ENCODE data around the gene SPNS3.

SPNS3 gene

DNA sequence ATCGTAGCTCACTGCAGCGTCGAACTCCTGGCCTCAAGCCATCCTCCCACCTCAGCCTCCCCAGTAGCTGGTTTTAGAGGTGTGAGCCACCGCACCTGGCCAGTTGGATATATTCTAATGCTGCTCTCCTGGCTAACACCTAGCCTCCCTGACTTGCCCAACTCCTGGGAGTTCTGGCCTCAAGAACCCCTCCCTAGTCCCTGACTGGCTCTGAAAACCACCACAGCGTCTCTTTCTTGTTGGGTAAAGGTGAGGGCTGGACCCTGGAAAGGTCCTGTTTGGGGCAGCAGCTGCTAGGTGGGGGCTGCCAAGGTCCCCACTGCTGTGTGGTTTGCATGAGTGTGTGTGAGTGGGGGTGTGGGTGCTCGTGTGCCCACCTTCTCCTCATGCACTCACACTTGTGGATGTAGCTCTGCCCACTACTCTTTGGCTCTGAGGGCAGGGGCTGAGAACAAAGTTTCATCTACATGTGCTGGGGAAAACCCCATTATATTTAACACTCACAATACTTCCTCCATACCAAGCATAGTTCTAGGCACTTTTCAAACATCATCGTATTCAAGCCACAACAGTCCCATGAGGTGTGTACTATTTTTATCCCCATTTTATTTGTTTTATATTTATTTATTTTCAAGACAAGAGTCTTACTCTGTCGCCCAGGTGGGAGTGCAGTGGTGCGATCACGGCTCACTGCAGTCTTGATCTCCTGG is 7.1 kb upstream of the SPNS3 start:
- no peak for DNase-seq (ENCODE audit: low read depth in 2 of 2)

DNA sequence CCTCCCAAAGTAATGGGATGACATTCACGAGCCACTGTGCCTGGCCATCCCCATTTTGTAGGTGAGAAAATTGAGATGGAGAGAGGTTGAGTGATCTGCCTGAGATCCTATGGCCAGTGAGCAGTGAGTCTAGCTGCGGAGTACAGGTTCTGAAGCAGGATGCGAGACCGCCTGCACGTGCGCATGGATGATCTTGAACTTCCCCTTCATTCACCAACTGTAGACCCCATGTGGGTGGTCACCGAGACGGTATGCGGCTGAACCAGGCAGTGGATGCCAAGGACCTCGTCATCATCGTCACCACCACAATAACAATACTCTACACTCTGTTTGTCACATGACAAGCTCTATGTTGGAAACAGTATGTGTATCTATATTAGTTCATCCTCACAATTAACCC is 6.2 kb upstream of the SPNS3 start:
- no peak for DNase-seq (ENCODE audit: low read depth in 2 of 2)

DNA sequence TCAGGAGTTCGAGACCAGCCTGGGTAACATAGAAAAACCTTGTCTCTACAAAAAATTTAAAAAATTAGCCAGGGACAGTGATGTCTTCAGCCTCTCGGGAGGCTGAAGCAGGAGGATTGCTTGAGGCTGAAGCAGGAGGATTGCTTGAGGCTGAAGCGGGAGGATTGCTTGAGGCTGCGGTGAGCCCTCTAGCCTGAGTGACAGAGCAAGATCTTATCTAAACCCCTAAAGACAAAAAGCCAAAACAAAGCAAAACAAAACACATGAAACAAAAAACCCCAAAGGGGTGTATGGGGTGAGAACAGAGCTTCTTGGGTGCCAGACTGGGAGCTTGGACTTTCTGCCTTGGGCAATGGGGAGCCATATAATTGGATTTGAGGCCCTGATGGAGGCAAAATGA is 2.6 kb downstream of the SPNS3 start:
- DNase-seq (ENCODE audit: low read depth in 2 of 2): no peak

DNA sequence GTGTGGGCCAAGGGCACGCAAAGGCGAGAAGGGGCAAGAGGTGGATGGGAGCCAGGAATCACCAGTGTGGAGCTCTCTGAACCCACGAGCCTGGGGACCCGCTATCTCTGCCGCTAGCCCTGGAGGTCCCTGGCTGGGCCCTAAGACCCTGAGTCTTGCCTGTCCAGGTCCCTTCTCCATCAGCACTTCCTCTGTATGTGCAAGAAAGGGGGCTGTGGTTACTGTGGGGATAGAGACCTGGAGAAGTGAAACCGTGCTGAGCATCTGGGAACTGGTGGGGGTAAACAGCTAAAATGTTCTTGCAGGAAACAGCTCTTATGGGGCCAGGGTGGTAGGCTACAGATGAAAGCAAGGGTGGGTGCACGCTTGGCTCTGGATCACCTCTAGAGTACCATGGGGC is 3.1 kb downstream of the SPNS3 start:
- DNase-seq (ENCODE audit: low read depth in 2 of 2): no peak

DNA sequence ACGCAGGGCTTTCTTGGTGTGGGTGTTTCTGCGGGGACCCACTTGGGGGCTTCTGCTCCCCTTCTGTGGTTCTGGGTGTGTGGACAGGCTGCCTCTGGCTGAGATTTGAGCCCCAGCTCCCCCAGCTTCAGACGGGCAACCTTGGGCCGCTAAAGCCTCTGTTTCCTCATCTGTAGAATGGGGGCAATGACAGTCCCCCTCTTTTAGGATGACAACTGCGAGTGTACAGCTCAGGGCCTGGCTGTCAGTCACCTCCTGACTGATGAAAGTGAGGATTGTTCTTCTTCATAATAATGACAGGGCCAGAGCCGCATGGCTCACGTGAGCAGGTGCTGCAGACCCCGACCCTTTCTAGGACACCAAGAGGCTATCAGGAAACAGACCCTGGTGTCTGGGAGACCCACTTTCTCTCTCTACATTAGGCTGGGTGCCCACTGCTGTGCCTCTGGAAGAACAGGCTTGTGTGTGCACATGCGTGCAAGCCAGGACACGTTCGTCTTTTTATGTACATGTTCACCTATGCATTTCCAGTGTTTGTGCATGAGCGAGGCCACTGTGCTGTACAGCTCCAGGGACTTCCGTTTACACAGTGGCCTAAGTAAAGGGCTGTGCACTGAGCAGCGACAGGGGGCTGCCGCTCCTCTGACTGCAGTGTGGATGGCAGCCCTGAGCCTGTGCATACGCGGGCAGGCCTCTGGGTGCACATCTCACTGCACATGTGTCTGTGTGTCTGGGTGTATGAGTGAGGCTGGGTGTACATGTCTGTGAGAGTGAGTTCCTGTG is 4.6 kb downstream of the SPNS3 start:
- no peak for DNase-seq (ENCODE audit: low read depth in 2 of 2)

DNA sequence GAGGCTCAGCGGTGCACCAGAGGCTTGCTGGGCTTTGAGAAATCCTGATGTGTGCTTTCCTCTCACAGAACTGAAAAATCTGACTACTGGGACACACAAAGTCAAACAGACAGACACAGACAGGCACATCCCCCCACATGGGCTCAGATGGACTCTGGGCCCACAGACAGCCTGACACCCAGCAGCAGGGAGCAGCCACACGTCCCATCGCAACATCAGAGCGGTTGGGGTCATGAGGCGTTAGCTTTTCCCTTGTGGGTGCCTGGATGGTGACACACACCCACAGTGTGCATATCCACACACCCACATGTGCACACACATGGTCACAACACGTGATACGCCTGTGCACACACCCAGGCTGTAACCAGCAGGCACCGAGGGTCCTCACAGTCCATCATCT is 6.3 kb downstream of the SPNS3 start:
- DNase-seq (ENCODE audit: low read depth in 2 of 2): no peak

DNA sequence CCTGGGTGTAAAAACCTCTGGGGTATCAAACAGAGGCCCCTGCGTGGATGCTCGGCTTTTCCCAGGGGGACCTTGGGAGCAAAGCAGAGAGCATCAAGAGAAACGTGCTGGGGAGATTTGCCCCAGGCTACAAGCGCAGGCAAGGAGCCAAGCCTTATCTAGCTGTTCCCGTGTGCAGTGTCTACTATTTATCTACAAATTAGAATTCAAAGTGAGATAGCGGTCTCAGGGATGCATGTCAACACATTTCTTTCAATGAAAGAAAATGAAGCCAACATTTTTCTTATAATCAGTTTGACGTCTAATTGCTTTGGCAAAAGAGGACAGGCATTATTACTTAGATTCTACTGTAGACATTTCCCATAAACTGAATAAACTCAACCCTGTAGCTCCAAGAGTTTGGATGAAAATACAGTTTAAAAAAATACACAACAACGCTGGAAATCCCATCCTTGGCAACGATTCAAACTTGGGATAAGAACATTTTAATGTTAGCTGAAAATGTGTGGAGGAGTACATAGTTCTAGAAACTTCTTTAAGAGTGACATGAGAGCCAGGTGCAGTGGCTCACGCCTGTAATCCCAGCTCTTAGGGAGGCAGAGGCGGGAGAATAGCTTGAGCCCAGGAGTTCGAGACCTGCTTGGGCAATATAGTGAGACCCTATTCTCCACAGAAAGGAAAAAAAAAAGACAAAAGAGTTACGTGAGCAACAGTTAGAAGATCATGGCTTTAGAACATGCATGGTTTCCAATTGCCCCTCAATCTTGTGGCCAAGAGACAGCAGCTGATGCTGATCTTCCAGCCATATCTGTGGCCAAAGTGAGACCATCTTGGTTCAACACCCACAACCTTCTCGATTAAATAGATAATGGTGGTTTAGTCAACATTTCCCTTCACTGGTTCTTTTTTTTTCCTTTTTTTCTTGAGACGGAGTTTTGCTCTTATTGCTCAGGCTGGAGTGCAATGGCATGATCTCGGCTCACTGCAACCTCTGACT is 7.2 kb downstream of the SPNS3 start:
- no peak for DNase-seq (ENCODE audit: low read depth in 2 of 2)

DNA sequence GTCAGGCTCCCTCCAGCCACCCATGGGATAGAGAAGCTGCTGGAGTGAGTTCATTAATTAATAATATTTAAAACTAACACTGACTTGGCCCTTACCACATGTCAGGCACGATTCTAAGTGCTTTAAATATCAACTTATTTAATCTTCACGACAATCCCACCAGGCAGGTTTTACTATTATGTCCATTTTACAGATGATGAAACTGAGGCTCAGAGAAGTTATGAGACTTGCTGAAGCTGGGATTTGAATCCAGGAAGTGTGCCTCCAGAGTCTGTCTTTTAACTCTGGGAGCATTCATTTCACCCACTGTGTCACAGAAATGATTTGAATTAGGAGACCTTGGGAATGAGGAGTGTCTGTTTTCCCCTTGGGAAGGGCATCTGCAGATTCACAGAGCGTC is 8.8 kb downstream of the SPNS3 start:
- no peak for DNase-seq (ENCODE audit: low read depth in 2 of 2)

DNA sequence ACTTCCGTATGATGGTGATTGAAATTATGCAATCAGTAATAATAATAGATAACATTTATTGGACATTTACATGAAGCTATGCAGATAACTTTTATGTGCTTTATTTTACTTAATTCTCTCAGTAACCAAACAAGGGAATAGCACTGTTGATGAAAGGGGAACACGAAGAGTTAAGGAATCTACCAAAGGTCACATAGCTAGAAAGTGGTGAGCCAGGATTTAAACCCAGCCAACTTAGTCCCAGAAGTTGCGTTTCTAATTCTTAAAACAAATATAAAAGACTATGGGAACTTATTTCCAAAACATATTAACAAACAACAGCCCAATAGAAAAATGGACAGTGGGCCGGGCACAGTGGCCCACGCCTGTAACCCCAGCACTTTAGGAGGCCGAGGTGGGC is 9.7 kb downstream of the SPNS3 start:
- DNase-seq (ENCODE audit: low read depth in 2 of 2): no peak

DNA sequence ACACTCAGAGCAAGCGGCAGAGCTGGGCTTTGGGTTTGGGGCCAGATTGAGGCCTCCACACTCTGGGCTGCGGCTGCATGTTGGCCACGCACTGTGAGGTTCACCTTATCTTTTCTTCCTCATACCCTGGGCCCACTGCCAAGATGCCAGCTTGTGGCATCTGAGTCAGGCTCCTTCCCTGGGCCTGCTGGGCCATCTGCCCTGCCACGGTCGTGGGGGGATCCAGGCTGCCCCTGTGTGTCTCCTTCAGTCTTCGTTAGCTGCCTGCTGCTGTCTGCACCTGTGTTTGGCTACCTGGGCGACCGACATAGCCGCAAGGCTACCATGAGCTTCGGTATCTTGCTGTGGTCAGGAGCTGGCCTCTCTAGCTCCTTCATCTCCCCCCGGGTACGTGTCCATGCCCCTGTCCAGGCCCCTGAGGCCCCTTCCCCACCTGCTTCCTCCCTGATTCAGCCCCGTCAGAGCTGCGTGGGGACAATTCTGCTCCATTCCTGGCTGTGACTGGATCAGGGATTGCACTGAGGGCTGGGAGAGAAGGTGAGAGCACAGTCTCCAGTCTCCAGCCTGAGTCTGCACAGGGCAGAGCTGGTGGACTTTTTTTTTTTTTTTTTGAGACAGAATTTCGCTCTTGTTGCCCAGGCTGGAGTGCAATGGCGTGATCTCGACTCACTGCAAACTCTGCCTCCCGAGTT is 11.2 kb downstream of the SPNS3 start:
- DNase-seq (ENCODE audit: low read depth in 2 of 2): no peak

DNA sequence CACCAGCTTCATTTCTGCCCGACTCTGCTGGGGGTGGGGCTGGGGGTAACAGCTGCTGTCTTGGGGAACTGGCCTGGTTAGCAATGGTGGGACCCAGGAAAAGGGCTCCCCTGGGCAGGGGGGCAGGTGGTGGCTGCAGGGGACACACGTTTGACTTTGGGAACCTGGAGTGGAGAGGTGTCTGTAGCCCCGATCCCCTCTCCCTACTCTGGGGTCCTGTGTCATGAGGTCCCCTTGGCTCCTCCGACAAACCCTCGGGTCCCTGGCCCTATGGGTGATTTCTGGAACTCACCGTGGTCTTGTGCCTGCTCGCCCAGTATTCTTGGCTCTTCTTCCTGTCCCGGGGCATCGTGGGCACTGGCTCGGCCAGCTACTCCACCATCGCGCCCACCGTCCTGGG is 12.0 kb downstream of the SPNS3 start:
- DNase-seq (ENCODE audit: low read depth in 2 of 2): no peak

DNA sequence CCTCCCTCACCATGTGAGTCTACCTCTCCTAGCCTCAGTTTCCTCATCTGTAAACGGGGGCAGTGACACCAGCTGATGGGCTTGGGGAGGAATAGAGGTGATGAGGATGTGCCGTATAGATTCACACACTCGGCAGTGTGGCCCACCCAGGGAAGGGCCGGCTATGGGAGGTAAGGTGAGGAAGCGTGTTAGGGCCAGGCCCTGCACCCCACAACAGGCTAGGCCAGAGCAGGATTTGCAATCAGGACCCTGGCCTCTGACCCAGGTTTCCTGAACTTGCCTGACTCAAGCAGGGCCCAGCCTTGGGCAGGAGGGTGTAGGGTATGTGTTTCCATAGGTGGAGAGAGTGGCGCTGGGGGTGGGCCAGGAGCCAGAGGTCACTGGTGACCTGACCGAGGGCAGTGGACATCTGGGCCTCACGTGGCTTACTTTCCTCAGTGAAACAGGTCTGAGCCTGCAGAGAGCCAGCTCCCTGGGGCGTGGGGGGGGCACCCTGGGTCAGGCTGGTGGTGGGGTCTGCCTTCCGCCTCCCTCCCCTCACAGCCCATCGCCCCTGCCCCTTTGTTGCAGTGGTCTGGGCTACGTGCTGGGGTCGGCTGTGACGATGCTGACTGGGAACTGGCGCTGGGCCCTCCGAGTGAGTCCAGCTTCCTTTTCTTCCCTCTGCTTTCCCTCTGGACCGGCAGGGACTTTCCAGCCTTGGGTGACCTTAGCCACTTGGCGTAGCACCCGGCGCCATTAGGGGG is 12.8 kb downstream of the SPNS3 start:
- DNase-seq (ENCODE audit: low read depth in 2 of 2): no peak

DNA sequence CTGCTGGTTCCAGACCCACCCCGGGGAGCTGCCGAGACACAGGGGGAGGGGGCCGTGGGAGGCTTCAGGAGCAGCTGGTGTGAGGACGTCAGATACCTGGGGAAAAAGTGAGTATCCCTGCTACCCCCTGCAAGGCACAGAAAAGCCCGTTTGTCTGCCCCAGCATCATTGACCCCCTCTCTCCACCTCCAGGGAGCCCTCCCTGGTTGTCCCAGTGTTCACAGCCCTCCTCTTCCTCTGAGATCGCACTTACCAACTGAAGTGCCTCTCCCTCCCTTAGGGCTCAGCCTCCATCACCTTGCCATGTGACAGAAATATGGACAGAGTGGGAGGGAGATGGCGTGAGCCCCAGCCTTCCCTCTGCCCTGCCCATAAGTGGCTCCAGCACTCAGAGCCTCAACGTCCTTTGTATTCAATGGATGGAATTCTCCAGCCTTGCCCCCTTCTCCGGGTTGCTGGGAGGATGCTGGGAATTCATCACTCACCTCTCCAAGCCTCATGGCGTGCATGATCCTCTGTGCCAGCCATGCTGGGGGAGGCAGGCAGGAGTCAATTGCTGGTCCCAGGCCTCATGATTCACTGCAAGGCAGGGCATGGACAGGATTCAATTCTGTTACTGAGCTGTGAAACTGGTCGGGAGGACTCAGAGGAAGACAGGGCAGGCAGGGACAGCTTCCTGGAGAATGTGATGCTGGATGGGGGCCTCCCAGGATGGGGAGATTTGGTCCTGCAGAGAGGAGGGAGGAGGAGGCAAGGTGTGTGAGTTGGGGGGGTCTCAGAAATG is 14.6 kb downstream of the SPNS3 start:
- no peak for DNase-seq (ENCODE audit: low read depth in 2 of 2)

DNA sequence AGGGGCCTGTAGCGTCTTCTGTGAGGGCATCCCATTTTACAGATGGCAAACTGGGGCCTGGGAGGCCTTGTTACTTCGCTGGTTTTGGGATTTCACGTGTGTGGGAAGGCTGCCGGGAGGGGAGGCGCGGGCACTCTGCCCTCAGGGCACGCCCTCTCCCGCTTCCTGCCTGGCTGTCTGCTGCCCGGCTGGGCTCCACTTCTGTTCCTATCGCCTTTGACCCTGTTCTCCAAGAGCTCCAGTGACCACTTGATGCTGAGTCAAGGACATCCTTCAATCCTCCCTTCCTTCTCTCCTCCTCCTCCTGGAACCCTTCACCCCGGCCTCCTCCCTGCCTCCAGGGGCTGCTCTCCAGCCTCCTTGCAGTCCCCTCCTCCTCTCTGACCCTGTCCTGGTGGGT is 16.0 kb downstream of the SPNS3 start:
- DNase-seq (ENCODE audit: low read depth in 2 of 2): no peak

DNA sequence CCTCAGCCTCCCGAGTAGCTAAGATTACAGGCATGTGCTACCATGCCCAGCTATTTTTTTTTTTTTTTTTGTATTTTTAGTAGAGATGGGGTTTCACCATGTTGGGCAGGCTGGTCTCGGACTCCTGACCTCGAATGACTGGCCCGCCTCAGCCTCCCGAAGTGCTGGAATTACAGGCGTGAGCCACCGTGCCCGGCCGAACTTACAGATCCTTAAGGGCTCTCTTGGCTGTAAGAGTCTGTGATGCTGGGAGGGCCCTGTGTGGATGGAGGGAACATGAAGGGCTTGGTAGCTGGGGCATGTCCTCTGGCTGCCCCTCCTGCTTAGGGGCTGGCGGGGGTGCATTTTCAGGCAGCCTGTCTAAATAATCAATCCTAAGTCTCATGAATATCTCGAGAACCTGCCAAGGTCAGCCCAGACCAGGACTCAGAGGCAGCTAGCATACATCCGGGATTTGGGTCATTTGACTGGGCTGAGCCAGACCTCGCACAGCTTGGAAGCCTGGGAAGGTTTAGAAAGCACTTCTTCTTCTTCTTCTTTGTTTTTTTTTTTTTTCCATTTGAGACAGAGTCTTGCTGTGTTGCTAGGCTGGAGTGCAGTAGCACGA is 17.1 kb downstream of the SPNS3 start:
- DNase-seq (ENCODE audit: low read depth in 2 of 2): no peak

DNA sequence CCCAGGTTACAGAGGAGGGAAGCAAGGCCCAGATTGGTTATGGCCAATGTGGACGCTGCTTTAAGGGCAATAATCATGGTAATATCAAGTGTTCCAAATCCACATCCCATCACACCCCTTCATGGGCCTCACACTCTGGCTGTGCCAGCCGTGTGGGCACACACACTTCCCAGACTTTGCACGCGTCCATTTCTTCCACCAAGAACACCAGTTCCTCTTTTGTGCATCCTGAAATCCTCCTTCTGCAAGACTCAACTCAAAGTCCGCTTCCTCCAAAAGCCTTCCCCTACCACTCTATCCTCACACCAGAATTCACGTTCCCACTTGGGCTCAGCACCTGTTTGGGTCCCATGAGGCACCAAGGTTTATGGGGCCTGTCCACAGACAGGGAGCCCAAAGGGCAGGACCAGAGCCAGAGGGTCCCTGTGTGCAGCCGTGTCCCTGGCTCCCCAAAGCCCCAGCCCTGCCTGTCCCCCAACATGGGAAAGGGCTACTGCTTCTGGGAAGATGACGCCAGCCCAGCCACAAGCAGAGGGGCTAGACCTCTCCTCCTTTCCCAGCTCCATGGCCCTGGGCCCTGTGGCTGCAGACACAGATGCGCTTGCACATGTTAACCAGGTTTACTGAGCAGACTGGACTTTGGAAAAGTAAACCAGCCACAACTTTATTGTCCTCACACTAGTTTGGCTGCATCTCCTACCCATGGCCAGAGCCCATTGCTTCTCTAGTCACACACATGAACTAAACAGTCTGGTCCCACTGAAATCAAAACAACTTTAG is 20.3 kb downstream of the SPNS3 start:
- DNase-seq (ENCODE audit: low read depth in 2 of 2): no peak

DNA sequence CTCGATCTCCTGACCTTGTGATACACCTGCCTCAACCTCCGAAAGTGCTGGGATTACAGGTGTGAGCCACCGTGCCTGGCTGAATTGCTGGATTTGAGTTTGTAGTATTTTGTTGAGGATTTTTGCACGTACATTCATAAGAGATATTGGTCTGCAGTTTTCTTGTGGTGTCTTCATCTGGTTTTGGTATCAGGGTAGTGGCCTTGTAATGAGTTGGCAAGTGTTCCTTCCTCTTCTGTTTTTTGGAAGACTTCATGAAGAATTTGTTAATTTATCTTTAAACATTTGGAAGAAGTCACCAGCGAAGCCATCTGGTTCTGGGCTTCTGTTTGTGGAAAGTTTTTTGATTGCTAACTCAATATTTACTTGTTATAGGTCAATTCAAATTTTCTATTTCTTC is 26.9 kb downstream of the SPNS3 start:
- no peak for DNase-seq (ENCODE audit: low read depth in 2 of 2)

DNA sequence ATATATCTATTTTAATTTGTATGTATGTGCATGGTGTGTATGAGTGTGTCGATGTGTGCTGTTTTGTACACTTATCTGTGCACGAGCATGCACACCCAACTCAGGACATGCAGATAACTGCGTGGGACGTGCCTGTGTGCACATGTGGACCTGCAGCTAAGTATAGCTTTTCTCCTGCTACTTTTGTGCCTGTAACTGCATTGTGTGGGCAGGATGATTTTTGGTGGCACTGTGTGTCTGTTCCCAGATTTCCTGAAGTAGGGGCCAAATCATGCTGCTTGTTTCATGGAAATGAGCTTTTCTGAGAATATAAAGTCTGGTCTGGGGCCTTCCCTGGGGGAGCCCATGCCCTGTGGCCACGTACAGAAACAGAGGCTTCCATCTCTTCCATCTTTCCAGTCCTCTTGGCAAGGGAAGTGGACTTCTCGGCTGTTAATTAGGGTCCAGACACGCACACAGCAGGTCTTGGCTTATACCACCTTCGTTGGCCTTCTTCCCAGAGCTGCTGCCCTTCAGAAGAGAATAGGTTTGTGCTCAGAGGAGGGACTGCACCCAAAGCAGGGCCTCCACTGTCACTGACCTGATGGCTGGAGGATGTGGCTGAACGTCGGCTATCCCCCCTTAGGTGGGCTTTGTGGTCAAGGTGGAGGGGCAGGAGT is 30.2 kb downstream of the SPNS3 start:
- no peak for DNase-seq (ENCODE audit: low read depth in 2 of 2)
